ENCODE data around the gene IRF5. TPM values are rescaled to one million over a fixed set of nuclear protein-coding genes. Genes with fewer than 3 reads are reported as not detected.

Gene IRF5
- total RNA-seq, 2 donors from 2014 or later, result 5.0 to 9.7 TPM

DNA sequence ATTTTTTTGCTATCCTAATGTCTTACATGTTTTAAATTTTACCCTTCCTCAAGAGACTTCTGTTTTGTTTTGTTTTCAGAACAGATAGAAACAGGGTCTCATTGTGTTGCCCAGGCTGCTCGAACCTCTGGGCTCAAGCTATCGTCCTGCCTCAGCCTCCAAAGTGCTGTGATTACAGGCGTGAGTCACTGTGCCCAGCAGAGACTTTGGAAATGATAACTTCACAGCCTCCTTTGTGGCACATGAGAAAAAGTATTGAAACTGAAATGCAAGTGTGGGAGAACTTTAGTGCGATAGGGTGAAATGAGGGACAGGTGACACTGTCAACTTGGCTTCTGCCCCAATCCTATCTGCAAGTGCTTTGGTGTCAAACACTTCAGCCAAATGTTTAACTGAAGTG lies 21.6 kb downstream of the IRF5 start:
- Histone ChIP-seq H3K9ac (ENCODE audit: low read depth in 2 of 2, low read length in 2 of 2) (no peak overlapping the region), H3K36me3 (no peaks in the 10 kb centered on the region), H3K4me1 (no peaks in the 10 kb centered on the region), H3K9me3 (no peaks in the 10 kb centered on the region), H3K27me3 (no peaks in the 10 kb centered on the region), H3K27ac (no peak overlapping the region), H3K4me3 (no peak overlapping the region)
- no peak for DNase-seq
- intact Hi-C loops (cut with DNase I), result no loop called here
- TF ChIP-seq, protein P1, sequence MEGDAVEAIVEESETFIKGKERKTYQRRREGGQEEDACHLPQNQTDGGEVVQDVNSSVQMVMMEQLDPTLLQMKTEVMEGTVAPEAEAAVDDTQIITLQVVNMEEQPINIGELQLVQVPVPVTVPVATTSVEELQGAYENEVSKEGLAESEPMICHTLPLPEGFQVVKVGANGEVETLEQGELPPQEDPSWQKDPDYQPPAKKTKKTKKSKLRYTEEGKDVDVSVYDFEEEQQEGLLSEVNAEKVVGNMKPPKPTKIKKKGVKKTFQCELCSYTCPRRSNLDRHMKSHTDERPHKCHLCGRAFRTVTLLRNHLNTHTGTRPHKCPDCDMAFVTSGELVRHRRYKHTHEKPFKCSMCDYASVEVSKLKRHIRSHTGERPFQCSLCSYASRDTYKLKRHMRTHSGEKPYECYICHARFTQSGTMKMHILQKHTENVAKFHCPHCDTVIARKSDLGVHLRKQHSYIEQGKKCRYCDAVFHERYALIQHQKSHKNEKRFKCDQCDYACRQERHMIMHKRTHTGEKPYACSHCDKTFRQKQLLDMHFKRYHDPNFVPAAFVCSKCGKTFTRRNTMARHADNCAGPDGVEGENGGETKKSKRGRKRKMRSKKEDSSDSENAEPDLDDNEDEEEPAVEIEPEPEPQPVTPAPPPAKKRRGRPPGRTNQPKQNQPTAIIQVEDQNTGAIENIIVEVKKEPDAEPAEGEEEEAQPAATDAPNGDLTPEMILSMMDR (IDR thresholded peaks at IDR 0.05), result no peak

DNA sequence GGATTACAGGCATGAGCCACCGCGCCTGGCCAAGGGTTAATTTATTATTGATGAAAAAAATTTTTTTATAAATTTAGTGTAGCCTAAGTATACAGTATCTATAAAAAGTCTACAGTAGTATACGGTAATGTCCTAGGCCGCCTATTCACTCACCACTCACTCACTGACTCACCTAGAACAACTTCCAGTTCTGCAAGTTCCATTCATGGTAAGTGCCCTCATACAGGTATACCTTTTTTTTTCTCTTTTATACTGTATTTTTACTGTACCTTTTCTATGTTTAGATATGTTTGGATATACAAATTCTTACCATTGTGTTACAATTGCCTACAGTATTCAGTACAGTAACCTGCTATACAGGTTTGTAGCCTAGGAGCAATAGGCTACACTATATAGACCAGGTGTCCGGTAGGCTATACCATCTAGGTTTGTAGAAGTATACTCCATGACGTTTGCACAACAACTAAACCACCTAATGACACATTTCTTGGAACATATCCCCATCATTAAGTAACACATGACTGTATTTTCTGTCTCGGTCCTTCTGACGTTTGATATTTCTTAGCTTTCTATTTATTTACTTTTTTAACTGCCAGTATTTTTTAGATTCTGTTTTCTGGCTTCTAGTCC lies 23.4 kb downstream of the IRF5 start:
- intact Hi-C loops (cut with DNase I), result no loop called here
- H3K4me3 ChIP-seq, result no peak overlapping the region
- no peaks in the 10 kb centered on the region for H3K9me3 ChIP-seq
- DNase-seq, result no peak
- no peak overlapping the region for H3K9ac ChIP-seq (ENCODE audit: low read depth in 2 of 2, low read length in 2 of 2)
- H3K27ac ChIP-seq, result no peak overlapping the region
- no peaks in the 10 kb centered on the region for H3K4me1 ChIP-seq
- H3K27me3 ChIP-seq, result no peaks in the 10 kb centered on the region
- TF ChIP-seq, protein P1 (IDR thresholded peaks at IDR 0.05), result no peak
- peaks cover 4% of the 10 kb centered on the region for H3K36me3 ChIP-seq

DNA sequence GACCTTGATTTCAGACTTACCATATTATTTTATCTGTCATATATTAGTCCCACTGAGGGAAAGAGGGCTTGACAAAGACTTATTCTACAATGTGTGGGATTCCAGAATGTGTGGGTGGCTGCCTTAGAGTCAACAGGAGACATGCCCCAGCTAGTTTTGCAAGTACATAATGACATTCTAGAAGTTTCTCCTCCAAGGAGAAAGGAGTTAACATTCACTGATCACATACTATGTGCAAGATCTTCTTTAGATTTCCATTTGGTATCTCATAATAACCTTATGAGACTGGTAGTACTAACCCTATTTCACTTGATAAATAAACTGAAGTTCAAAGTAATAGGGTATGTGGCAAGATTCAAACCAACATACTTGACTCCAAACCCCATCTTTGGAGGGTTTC lies 25.2 kb downstream of the IRF5 start:
- Histone ChIP-seq H3K27ac (no peak overlapping the region), H3K36me3 (peaks cover 10% of the 10 kb centered on the region), H3K4me1 (no peaks in the 10 kb centered on the region), H3K9me3 (no peaks in the 10 kb centered on the region), H3K4me3 (no peak overlapping the region), H3K9ac (ENCODE audit: low read depth in 2 of 2, low read length in 2 of 2) (no peak overlapping the region), H3K27me3 (no peaks in the 10 kb centered on the region)
- intact Hi-C loops (cut with DNase I), result no loop called here
- no peak for DNase-seq
- TF ChIP-seq, protein P1 (IDR thresholded peaks at IDR 0.05), result no peak

DNA sequence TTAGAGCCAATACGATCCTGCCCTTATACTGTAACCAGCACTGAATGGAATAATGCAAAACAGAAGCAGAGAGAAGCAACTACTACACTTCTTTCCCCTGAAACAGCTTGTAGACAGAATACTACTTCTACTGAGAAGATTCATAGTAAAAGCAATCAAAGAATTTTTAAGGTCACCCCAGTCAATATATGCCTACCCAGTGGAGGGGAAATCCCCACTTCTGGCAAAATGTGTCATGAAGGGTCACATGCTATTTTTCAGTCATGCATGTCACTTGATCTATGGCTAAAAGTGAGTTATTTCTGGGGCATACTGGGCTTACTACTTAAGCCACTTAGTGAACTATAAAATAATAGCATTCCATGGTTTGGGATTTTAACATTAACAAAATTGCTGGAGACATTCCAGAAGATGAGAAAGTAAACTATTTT lies 25.6 kb downstream of the IRF5 start:
- Histone ChIP-seq H3K27ac (no peak overlapping the region), H3K4me1 (no peaks in the 10 kb centered on the region), H3K9ac (ENCODE audit: low read depth in 2 of 2, low read length in 2 of 2) (no peak overlapping the region), H3K36me3 (peaks cover 10% of the 10 kb centered on the region), H3K4me3 (no peak overlapping the region), H3K9me3 (no peaks in the 10 kb centered on the region), H3K27me3 (no peaks in the 10 kb centered on the region)
- intact Hi-C loops (cut with DNase I), result no loop called here
- TF ChIP-seq, protein P1 (IDR thresholded peaks at IDR 0.05), result no peak
- DNase-seq, result no peak

DNA sequence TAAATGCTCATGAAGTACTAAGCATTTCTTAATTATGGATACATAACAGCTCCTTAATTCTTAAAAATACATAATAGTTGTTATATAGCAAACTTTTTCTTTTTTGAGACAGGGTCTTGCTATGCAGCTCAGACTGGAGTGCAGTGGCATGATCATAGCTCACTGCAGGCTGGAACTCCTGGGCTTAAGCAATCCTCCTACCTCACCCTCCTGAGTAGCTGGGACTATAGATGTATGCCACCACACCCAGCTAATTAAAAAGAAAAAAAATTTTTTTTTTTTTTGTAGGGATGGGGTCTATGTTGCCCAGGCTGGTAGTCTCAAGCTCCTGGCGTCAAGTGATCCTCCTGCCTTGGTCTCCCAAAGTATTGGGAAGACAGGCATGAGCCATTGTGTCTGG lies 30.9 kb downstream of the IRF5 start:
- H3K27ac ChIP-seq, result no peak overlapping the region
- H3K36me3 ChIP-seq, result peaks cover 13% of the 10 kb centered on the region
- DNase-seq, result no peak
- H3K9ac ChIP-seq (ENCODE audit: low read depth in 2 of 2, low read length in 2 of 2), result no peak overlapping the region
- TF ChIP-seq, protein P1 (IDR thresholded peaks at IDR 0.05), result no peak
- H3K9me3 ChIP-seq, result no peaks in the 10 kb centered on the region
- no peaks in the 10 kb centered on the region for H3K27me3 ChIP-seq
- H3K4me3 ChIP-seq, result no peak overlapping the region
- no peaks in the 10 kb centered on the region for H3K4me1 ChIP-seq
- intact Hi-C loops (cut with DNase I), result no loop called here
